Endothelial cell of umbilical vein (primary cell): ENCODE measurements around the gene RCOR1. TPM values are rescaled to one million over a fixed set of nuclear protein-coding genes. Genes with fewer than 3 reads are reported as not detected.

Experiments
- BruUV-seq: library from RNA; stranded (reverse); fragments of 400-500 nt; replicated peaks from 2 replicates; lab custom pipeline; 2021; lab: Mats Ljungman, UMichigan
- CTCF ChIA-PET: fragments of 300-600, 350-600 bp; sonication (Branson Sonifier 250); formaldehyde crosslinking; loops from one replicate; lab custom pipeline; 2021; ENCODE audit warnings: antibody characterized with exemption, inconsistent platforms; lab: Charles Lee
- POLR2A ChIA-PET: fragments of 300-600, 350-600 bp; sonication (Branson Sonifier 250); formaldehyde crosslinking; loops from one replicate; lab custom pipeline; 2021; ENCODE audit warnings: antibody characterized with exemption, inconsistent platforms; lab: Charles Lee
- DNase-seq: peaks from one replicate; pipeline ENCODE4 v3.0.0-alpha.2; 2011; ENCODE audit warnings: low read depth, low spot score
- FAIRE-seq: peaks from 2 replicates; lab custom pipeline; 2011; peaks lifted over from hg19 to GRCh38; lab: Jason Lieb, UNC
- H2AFZ ChIP-seq: 2 replicates; pipeline ENCODE4 v1.6.0; 2012; ENCODE audit warnings: low read depth, low read length, control low read depth, inconsistent platforms
- H3K27ac ChIP-seq: 2 replicates; pipeline ENCODE4 v1.5.1; 2011; ENCODE audit warnings: low read depth, mild to moderate bottlenecking, control low read depth, low read length, moderate library complexity; ENCODE audit not compliant: insufficient read depth
- H3K27me3 ChIP-seq, 2 experiments: 2 replicates each; pipeline versions ENCODE4 v1.6.0 to v1.6.1; 2011; ENCODE audit warnings: low read length in 2 of 2, mixed read lengths in 1 of 2; ENCODE audit not compliant: control insufficient read depth in 2 of 2, insufficient read depth in 2 of 2
- H3K36me3 ChIP-seq, 2 experiments: 2 replicates in 1 of 2; 3 replicates in 1 of 2; pipeline ENCODE4 v1.5.1; 2011; ENCODE audit warnings: low read length in 2 of 2, mild to moderate bottlenecking in 1 of 2, moderate library complexity in 1 of 2; ENCODE audit not compliant: control insufficient read depth in 2 of 2, insufficient read depth in 2 of 2; ENCODE audit errors: extremely low read depth in 1 of 2
- H3K4me1 ChIP-seq: 3 replicates; pipeline ENCODE4 v1.5.1; 2011; ENCODE audit warnings: mild to moderate bottlenecking, low read length; ENCODE audit not compliant: control insufficient read depth, insufficient read depth; ENCODE audit errors: extremely low read depth
- H3K4me2 ChIP-seq: 2 replicates; pipeline ENCODE4 v1.6.1; 2011; ENCODE audit warnings: low read length, control low read depth, mixed read lengths; ENCODE audit not compliant: insufficient read depth
- H3K4me3 ChIP-seq, 3 experiments: fragments of 200-600 bp in 1 of 3; sonication (generic), shearing (Covaris generic) in 1 of 3; replicated peaks in 1 of 3; 2 replicates each; pipeline ENCODE4 v1.5.1; 2011 to 2016; ENCODE audit warnings: control low read depth in 3 of 3, low read length in 3 of 3, mild to moderate bottlenecking in 2 of 3, inconsistent platforms in 1 of 3, low read depth in 1 of 3, moderate library complexity in 1 of 3; ENCODE audit not compliant: insufficient read depth in 1 of 3
- H3K79me2 ChIP-seq: 2 replicates; pipeline ENCODE4 v1.6.0; 2012; ENCODE audit warnings: low read length, inconsistent platforms; ENCODE audit not compliant: control insufficient read depth, insufficient read depth
- H3K9ac ChIP-seq: replicated peaks from 2 replicates; pipeline ENCODE3; 2011; ENCODE audit warnings: low read length, control low read depth; ENCODE audit not compliant: insufficient read depth; ENCODE audit errors: extremely low read depth
- H3K9me1 ChIP-seq: replicated peaks from 3 replicates; pipeline ENCODE4 v1.6.0; 2011; ENCODE audit warnings: mild to moderate bottlenecking, low read length; ENCODE audit not compliant: control insufficient read depth, insufficient read depth; ENCODE audit errors: extremely low read depth
- H3K9me3 ChIP-seq: replicated peaks from 2 replicates; pipeline ENCODE4 v1.5.1; 2012; ENCODE audit warnings: low read length, inconsistent platforms; ENCODE audit not compliant: control insufficient read depth, insufficient read depth
- H4K20me1 ChIP-seq: replicated peaks from 2 replicates; pipeline ENCODE3; 2011; ENCODE audit warnings: mild to moderate bottlenecking, low read length; ENCODE audit not compliant: control insufficient read depth, insufficient read depth; ENCODE audit errors: extremely low read depth
- EZH2 ChIP-seq: IDR thresholded peaks from 2 replicates; pipeline ENCODE4 v1.6.1; 2012; ENCODE audit warnings: borderline replicate concordance, low read depth, mild to moderate bottlenecking, moderate library complexity, low read length, inconsistent platforms; ENCODE audit not compliant: severe bottlenecking
- POLR2A ChIP-seq: IDR thresholded peaks from 2 replicates; pipeline ENCODE4 v1.6.1; 2012; ENCODE audit warnings: low read depth, mild to moderate bottlenecking, control low read depth, low read length
- dilution Hi-C: fragments of 300-500 bp; cut with MboI; formaldehyde crosslinking; loops from one replicate; pipeline ENCODE4 v1.15.0; 2019; ENCODE audit warnings: low sequenced_read_pairs; ENCODE audit not compliant: extremely low pct_ligation_motif_present
- intact Hi-C: fragments of 100-400 bp; cut with micrococcal nuclease; formaldehyde crosslinking; loops from one replicate; pipeline ENCODE4 v1.10.0; 2022
- polyA plus RNA-seq, 4 experiments: library from polyadenylated mRNA; depleted of rRNA in 3 of 4; stranded (reverse) in 3 of 4; unstranded in 1 of 4; fragments of >200 nt; gene quantifications; 2 replicates each; pipeline versions ENCODE4 v1.2.1 to v1.2.3, GENCODE V29; 2011 to 2012; ENCODE audit warnings: missing spikeins in 1 of 4
- total RNA-seq: library from RNA; stranded (reverse); gene quantifications from 2 replicates; pipeline ENCODE4 v1.2.3, GENCODE V29; 2021
- TF ChIP-seq, protein P1 (sequence below), 2 donors: IDR thresholded peaks; 1 replicate in 1 of 2; 2 replicates in 1 of 2; pipeline ENCODE4 v1.5.1; 2011; ENCODE audit warnings: low read length in 2 of 2, mild to moderate bottlenecking in 2 of 2, moderate library complexity in 2 of 2, control low read depth in 1 of 2, inconsistent platforms in 1 of 2, low read depth in 1 of 2; ENCODE audit not compliant: insufficient read depth in 1 of 2; ENCODE audit errors: extremely low read depth in 1 of 2
- TF ChIP-seq, protein P2 (sequence below): IDR thresholded peaks from 2 replicates; pipeline ENCODE4 v1.6.1; 2011; ENCODE audit not compliant: insufficient read depth, insufficient read length

RCOR1 gene
- total and polyA plus RNA-seq, 2 donors (not counting 3 experiments of a cell fraction or from before 2014, with no cell fraction given) = 15.6 to 32.2 TPM

DNA sequence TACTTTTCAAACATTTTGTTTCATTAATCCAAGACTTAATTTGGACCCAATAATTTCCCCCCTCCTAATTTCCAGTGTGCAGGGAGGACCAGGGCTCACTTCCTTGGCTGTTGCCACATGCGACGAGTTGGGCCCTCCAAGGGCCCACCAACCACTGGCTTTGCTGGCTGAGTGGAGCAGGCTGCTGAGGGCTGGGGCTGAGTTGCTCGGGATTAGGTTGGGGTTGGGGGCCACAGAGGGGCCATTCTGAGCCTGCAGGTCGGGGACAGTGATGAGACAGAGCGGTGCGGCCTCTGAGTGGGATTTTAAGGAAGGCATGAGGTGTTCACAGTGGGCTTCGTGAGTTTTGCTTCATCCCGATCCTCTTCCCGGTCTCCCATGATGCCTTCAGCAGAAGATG is 178.7 kb downstream of the RCOR1 start:
- H3K4me2 ChIP-seq = no peak overlapping the region
- FAIRE-seq = no peak
- H3K9me1 ChIP-seq = no peaks in the 10 kb centered on the region
- POLR2A ChIA-PET = no interaction called here
- peaks cover 3% of the 10 kb centered on the region for H3K4me1 ChIP-seq
- dilution Hi-C loops = no loop called here
- H3K36me3 ChIP-seq = no peaks in the 10 kb centered on the region
- no peaks in the 10 kb centered on the region for H3K79me2 ChIP-seq
- no peak for DNase-seq
- intact Hi-C loops = no loop called here
- no peak overlapping the region for H3K9ac ChIP-seq
- CTCF ChIA-PET = no interaction called here
- no peaks in the 10 kb centered on the region for H3K9me3 ChIP-seq
- H2AFZ ChIP-seq = no peak overlapping the region
- H3K27ac ChIP-seq = no peak overlapping the region
- peaks cover 0 to 3% of the 10 kb centered on the region in 2 experiments for H3K27me3 ChIP-seq
- no TSS peak for BruUV-seq
- no peak overlapping the region for H3K4me3 ChIP-seq
- TF ChIP-seq, protein P1, sequence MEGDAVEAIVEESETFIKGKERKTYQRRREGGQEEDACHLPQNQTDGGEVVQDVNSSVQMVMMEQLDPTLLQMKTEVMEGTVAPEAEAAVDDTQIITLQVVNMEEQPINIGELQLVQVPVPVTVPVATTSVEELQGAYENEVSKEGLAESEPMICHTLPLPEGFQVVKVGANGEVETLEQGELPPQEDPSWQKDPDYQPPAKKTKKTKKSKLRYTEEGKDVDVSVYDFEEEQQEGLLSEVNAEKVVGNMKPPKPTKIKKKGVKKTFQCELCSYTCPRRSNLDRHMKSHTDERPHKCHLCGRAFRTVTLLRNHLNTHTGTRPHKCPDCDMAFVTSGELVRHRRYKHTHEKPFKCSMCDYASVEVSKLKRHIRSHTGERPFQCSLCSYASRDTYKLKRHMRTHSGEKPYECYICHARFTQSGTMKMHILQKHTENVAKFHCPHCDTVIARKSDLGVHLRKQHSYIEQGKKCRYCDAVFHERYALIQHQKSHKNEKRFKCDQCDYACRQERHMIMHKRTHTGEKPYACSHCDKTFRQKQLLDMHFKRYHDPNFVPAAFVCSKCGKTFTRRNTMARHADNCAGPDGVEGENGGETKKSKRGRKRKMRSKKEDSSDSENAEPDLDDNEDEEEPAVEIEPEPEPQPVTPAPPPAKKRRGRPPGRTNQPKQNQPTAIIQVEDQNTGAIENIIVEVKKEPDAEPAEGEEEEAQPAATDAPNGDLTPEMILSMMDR (IDR thresholded peaks at IDR 0.05; ENCODE audit: extremely low read depth in 1 of 2, insufficient read depth in 1 of 2, low read depth in 1 of 2, low read length in 2 of 2) = no peak
- no peak for TF ChIP-seq EZH2
- no peak for TF ChIP-seq POLR2A
- TF ChIP-seq, protein P2, sequence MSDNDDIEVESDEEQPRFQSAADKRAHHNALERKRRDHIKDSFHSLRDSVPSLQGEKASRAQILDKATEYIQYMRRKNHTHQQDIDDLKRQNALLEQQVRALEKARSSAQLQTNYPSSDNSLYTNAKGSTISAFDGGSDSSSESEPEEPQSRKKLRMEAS = no peak
- no peaks in the 10 kb centered on the region for H4K20me1 ChIP-seq
